GM18508 (cell line): ENCODE data around the gene TRMT2B.
"Not testable (repeated sequence)": the region's sequence is repeated elsewhere in the genome, so short reads cannot be mapped to it uniquely, and the experiment has no call there.

Experiments used
- ATAC-seq: cut with Tn5 transposase; IDR thresholded peaks from one replicate; pipeline ENCODE4 v1.9.1; 2021; ENCODE audit warnings: moderate number of reproducible peaks; ENCODE audit not compliant: insufficient read depth, unreplicated experiment

TRMT2B gene, protein sequence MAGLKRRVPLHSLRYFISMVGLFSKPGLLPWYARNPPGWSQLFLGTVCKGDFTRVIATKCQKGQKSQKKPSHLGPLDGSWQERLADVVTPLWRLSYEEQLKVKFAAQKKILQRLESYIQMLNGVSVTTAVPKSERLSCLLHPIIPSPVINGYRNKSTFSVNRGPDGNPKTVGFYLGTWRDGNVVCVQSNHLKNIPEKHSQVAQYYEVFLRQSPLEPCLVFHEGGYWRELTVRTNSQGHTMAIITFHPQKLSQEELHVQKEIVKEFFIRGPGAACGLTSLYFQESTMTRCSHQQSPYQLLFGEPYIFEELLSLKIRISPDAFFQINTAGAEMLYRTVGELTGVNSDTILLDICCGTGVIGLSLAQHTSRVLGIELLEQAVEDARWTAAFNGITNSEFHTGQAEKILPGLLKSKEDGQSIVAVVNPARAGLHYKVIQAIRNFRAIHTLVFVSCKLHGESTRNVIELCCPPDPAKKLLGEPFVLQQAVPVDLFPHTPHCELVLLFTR

DNA sequence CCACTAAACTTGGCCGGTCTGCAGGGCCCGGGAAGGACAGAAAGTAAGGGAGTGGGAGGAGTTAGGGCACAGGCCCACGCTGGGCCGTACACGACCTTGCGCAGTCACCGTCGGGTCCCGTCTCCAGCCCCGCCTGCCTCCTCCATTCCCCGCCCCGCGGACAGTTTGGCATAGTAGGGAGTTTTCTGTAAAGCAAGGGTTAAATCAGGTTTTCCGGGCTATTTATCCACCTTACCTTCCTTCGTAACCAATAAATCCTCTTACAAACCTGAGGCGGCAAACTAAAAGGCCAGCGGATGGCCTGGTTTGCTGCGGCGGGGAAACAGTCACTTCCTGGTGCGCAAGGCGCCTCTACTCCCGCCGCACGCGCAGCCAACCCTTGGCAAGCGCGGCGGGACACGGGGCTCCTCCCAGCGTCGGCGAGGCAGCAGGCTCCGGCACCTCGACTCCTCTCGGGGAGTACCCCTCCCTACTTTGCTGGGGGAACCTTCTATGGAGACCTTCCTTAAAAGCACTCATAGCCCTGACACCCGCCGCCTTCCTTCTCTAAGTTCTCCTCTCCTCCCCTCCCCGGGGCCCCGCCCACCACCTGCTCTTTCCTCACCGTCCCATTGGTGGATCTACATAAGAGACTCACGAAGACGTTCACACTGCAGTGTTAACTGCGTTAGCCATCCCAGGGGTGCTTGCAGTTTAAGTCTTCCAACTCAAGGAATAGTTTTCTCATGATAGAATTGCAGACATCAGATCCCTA lies at the start of gene TRMT2B:
TSS of gene TRMT2B (minus strand) at position 563 of the 754 bp plus-strand sequence. CDS start 9,822 bp downstream, outside the sequence.
- ATAC-seq = peak; percentile 74

GRCh38 chrX:101097546-101098453 lies 45.9 kb upstream of the TRMT2B start, which contains the start of gene CENPI:
CENPI (plus strand) TSS chrX:101098204; CDS start chrX:101101071, 2,867 bp downstream.
- ATAC-seq = peak; percentile 91

- no peak for ATAC-seq
Measured at GRCh38 chrX:101091817-101092216, 39.9 kb upstream of the TRMT2B start.

GRCh38 chrX:101081231-101081630 lies 29.3 kb upstream of the TRMT2B start:
- no peak for ATAC-seq

- no peak for ATAC-seq
Measured at GRCh38 chrX:101080326-101081124, 28.6 kb upstream of the TRMT2B start.

DNA sequence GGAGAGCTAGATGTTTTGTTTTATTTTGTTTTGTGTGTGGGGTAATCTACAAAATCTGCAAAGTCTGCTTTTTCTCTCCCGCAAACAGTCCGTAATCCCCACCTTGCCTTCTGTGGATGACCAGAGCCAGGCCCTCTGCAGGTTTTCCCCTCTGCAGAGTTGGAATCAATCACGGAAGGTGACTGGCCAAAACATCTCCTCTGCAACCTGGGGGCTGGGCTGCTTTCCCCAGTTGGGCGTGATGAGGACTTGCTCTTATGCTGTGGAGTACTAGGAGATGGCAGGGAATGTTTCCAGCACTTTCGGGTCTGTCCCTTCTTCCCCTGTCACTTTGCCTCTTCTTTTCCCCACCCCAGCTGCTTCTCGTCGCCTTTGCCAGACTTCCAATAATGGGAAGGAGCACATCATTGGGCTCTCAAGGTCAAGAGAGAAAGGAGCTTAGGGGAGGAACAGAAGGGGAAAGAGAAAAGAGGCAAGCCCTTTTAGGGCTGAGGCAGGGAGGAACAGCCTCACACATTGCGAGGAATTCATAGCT lies 27.9 kb upstream of the TRMT2B start:
- ATAC-seq = no peak

- ATAC-seq = no peak
Measured at GRCh38 chrX:101078716-101079598, 27.0 kb upstream of the TRMT2B start, which contains the start of gene TMEM35A. TMEM35A (plus strand) TSS chrX:101078879; CDS start chrX:101079003, 124 bp downstream.

DNA sequence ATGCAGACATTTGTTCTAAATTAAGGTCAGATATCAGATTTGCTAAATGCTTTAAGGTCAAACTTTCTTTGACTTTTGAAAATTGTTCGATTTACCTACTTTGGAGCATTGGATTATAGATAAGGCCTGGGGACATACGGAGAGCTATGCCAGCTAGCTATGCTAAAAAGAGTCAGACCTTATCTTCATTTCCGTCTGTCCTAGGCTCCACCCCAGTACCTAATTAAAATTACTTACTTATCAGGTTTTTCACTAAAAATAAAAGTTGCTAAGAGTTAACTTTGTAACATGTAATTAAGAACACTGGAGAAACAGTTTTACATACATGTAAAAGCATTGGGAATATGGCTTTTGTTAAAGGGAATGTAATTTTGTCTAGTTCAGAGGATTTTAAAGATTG lies 19.7 kb upstream of the TRMT2B start:
- ATAC-seq = no peak

GRCh38 chrX:101062176-101062575 lies 10.3 kb upstream of the TRMT2B start:
- ATAC-seq = no peak

- ATAC-seq = peak; percentile 85
Measured at GRCh38 chrX:101057093-101057714, 5.3 kb upstream of the TRMT2B start.

GRCh38 chrX:101056551-101056950 lies 4.6 kb upstream of the TRMT2B start:
- not testable (repeated sequence) for ATAC-seq

DNA sequence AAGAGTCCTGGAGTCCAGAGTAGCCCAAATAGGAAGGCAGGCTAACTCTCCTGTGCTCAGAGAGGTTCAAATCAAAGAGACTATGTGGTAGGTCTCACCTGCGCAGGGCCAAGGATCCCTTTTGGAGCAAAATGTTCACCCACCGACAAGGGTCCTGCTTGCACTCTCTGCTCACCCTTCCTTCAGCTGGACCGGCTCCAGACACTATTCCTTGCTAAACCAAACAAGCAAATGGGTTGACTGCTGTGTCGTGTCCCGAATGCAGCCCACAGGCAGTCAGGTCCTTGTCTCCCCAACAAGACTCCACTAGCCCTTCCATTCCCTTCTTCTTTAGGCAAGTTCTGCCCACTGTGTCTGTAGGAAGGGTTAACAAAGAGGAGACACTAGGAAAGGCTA lies 760 bp downstream of the TRMT2B start:
- no peak for ATAC-seq

- ATAC-seq = no peak
Measured at GRCh38 chrX:101040197-101040596, 11.7 kb downstream of the TRMT2B start.

DNA sequence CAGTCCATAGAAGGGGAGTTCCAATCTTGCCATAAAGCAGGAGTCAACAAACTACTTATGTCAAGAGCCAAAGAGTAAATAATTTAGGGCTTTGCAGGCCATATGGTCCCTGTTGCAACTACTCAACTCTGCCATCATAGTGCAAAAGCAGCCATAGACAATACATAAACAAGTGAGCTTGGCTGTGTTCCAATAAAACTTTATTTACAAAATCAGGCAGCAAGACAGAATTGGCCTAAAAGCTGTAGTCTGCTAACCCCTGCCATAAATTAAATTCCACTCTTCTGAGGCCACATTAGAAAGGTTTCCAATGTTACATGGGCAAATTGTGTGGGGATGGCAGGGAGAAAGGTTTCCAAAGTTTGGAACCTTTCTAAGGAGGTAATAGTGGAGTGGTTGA lies 14.7 kb downstream of the TRMT2B start:
- ATAC-seq = no peak

DNA sequence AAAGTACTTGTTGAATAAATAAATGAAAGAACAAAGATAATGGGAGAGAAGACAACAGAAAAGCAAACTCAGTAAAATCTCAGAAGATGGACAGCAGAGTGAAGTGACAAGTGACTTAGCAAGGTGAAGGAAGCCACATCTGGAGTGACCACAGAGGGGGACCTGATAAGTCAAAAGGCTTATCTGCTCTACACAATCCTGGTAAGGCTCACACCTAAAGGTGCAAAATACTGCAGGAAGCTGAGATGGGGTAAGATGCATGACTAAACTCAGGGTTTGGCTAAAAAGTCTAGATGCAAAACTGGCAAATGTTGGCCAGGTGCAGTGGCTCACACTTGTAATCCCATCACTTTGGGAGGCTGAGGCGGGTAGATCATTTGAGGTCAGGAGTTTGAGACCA lies 22.2 kb downstream of the TRMT2B start:
- no peak for ATAC-seq

GRCh38 chrX:101028562-101028961 lies 23.3 kb downstream of the TRMT2B start:
- ATAC-seq = no peak

DNA sequence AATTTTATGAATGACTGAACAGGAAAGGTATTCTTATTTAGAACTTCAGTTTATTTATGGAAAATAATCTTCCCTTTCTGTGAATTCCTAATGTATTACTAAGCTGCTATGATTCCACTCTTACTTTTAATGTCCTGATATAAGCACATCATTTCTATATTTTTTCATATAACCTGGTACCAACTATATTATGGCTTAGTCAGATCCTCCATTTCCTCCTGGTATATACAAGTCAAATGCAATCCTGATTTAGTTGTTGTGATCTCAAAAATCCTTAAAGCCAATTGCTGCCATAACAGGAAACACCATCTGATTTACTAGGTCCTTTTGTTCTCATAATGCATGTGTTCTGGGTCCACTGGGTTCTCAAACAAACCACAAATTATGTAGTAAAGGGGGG lies 26.8 kb downstream of the TRMT2B start:
- no peak for ATAC-seq

DNA sequence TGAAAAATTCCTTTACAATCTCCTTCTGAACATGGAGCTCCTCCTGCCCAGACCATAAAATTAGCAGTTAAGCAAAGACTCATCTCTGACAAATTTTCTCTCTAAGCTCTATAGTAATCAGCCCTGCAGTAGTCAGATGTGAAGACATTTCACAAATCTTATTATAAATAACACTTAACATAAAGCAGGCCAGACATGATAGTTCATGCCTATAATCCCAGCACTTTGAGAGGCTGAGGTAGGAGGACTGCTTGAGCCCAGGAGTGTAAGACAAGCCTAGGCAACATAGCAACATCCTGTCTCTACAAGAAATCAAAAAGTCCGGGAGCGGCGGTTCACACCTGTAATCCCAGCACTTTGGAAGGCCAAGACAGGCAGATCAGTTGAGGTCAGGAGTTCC lies 29.9 kb downstream of the TRMT2B start:
- ATAC-seq = no peak
